HL-60 (cell line): Measurements from ENCODE around the gene ADGRA1.

Source experiments
- TF ChIP-seq, protein P1 (sequence below): IDR thresholded peaks from 2 replicates; pipeline ENCODE4 v1.6.1; 2012; ENCODE audit warnings: low read depth; ENCODE audit not compliant: insufficient replicate concordance
- TF ChIP-seq, protein P2 (sequence below): IDR thresholded peaks from one replicate; pipeline ENCODE4 v1.5.1; 2011; ENCODE audit warnings: low read length, control low read depth, inconsistent platforms; ENCODE audit not compliant: insufficient read depth

DNA sequence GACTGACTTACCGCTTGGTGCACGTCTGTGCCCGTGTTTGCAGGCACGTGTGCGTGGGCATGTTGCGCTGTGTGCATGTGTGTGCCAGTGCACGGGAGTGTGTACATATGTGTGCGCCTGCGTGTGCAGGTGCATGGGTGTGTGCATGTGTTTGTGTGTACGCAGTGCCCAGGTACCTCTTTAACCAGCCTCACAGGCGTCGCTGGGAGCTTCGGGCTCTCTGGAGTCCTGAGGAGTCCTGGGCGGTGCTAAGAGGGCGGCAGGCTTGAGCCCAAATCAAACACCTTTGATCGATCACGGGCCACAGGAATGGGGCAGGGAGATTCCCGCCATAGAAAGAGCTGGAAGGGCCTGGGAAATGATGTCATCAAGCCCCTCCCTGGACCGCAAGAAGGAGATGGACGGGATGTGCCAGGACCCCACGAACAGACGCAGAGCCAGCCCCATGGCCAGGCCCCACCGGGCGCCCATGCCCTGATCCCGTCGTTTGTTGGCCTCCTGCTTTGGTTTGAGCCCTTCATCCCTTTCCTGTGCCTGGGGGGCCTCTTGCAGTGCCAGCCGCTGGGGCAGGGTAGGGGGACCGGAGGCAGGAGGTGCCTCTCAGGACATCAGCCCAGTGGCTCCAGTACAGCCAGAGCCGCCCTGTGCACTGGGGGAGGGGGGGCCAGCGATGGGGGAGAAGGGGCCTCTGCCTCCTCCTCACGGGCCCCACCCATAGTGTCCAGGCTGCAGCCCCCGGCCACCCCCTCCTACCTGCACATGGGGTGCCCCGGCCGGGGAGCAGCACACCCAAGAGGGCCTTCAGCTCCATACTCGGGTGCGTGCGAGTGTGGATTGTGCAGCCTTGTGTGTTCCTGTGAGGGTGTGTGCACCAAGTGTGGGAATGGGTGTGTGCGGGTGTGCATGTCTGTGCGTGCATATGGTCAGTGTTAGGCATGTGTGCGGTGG lies 78.1 kb downstream of the ADGRA1 start:
- TF ChIP-seq, protein P1, sequence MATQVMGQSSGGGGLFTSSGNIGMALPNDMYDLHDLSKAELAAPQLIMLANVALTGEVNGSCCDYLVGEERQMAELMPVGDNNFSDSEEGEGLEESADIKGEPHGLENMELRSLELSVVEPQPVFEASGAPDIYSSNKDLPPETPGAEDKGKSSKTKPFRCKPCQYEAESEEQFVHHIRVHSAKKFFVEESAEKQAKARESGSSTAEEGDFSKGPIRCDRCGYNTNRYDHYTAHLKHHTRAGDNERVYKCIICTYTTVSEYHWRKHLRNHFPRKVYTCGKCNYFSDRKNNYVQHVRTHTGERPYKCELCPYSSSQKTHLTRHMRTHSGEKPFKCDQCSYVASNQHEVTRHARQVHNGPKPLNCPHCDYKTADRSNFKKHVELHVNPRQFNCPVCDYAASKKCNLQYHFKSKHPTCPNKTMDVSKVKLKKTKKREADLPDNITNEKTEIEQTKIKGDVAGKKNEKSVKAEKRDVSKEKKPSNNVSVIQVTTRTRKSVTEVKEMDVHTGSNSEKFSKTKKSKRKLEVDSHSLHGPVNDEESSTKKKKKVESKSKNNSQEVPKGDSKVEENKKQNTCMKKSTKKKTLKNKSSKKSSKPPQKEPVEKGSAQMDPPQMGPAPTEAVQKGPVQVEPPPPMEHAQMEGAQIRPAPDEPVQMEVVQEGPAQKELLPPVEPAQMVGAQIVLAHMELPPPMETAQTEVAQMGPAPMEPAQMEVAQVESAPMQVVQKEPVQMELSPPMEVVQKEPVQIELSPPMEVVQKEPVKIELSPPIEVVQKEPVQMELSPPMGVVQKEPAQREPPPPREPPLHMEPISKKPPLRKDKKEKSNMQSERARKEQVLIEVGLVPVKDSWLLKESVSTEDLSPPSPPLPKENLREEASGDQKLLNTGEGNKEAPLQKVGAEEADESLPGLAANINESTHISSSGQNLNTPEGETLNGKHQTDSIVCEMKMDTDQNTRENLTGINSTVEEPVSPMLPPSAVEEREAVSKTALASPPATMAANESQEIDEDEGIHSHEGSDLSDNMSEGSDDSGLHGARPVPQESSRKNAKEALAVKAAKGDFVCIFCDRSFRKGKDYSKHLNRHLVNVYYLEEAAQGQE = no peak
- TF ChIP-seq, protein P2, sequence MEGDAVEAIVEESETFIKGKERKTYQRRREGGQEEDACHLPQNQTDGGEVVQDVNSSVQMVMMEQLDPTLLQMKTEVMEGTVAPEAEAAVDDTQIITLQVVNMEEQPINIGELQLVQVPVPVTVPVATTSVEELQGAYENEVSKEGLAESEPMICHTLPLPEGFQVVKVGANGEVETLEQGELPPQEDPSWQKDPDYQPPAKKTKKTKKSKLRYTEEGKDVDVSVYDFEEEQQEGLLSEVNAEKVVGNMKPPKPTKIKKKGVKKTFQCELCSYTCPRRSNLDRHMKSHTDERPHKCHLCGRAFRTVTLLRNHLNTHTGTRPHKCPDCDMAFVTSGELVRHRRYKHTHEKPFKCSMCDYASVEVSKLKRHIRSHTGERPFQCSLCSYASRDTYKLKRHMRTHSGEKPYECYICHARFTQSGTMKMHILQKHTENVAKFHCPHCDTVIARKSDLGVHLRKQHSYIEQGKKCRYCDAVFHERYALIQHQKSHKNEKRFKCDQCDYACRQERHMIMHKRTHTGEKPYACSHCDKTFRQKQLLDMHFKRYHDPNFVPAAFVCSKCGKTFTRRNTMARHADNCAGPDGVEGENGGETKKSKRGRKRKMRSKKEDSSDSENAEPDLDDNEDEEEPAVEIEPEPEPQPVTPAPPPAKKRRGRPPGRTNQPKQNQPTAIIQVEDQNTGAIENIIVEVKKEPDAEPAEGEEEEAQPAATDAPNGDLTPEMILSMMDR = no peak
